GM18520 (cell line): ENCODE data around the gene OR6C65.
"Not testable (repeated sequence)": the region's sequence is repeated elsewhere in the genome, so short reads cannot be mapped to it uniquely, and the experiment has no call there.

Experiments used
- ATAC-seq: cut with Tn5 transposase; IDR thresholded peaks from one replicate; pipeline ENCODE4 v1.9.1; 2021; ENCODE audit not compliant: unreplicated experiment

Gene OR6C65

DNA sequence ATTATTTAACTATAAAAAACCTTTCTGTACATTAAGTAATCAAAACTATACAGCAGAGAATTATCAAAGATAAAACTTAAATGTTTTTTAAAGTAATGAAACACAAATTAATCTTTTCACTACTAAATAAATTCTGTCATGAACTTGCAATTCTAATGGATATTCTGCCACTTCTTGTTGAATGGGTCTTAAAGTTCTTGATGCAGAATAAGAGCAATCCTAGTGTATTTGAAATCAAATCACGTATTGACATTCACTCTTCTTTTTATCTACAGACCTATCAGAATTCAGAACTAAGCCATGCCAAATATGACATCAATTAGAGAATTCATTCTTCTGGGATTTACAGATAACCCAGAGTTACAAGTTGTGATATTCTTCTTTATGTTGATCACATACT is at the start of gene OR6C65:
TSS of gene OR6C65 (plus strand) at position 301 of the 400 bp plus-strand sequence. CDS start at position 301, 0 bp downstream.
- ATAC-seq = no peak

DNA sequence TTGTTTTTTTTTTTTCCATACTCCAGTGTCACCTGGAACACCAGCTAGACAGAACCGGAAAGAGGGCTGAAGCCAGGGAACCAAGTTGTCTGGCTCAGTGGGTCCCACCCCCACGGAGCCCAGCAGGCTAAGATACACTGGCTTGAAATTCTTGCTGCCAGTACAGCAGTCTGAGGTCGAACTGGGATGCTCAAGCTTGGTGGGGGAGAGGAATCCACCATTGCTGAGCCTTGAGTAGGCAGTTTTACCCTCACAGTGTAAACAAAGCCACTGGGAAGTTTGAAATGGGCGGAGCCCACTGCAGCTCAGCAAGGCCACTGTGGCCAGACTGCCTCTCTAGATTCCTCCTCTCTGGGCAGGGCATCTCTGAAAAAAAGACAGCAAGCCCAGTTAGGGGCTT is 45.0 kb upstream of the OR6C65 start:
- ATAC-seq = not testable (repeated sequence)

DNA sequence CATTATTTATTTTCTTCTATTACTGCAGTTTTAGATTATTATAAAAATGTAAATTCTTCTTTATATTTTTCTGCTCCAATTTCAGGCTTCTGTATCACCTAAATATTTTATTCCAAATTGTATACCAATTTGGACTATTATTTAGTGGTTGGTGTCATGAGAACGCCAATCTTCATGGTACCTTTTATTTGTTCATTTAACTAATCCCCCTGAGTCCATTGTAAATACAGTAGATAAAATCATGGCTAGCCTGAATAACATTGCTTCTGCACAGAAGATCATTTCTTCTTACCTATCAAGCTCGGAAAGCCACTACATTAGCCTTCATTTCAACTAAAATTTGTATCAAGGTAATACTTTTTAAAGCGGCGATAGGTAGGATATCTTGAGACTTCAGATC is 37.7 kb upstream of the OR6C65 start, which contains the start of gene OR6C75:
TSS of gene OR6C75 (plus strand) at position 301 of the 400 bp plus-strand sequence. CDS start 2,136 bp downstream, outside the sequence.
- ATAC-seq = no peak

DNA sequence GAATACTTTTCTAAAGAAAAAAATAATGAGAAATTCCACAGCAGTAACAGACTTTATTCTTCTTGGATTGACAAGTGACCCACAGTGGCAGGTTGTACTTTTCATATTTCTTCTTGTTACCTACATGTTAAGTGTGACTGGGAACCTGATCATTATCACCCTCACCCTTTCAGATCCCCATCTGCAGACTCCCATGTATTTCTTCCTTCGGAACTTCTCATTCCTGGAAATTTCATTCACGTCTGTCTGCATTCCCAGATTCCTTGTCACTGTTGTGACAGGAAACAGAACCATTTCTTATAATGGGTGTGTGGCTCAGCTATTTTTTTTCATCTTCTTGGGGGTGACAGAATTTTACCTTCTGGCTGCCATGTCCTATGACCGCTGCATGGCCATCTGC is 35.2 kb upstream of the OR6C65 start:
- no peak for ATAC-seq

DNA sequence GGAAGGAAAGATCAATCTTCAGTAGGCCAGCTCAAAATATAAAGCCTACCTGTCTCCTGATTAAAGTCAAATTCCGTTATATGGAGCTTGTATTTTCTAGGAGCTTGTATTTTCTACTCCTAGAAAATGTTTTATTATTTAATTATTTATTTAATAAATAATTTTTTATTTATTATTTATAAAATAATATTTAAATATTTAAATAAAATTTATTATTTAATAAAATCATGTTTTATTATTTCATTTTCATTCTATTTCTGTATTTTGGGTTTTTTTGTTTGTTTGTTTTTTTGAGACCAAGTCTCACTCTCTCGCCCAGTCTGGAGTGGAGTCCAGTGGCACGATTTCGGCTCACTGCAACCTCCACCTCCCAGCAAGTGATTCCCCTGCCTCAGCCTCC is 27.8 kb upstream of the OR6C65 start:
- no peak for ATAC-seq

DNA sequence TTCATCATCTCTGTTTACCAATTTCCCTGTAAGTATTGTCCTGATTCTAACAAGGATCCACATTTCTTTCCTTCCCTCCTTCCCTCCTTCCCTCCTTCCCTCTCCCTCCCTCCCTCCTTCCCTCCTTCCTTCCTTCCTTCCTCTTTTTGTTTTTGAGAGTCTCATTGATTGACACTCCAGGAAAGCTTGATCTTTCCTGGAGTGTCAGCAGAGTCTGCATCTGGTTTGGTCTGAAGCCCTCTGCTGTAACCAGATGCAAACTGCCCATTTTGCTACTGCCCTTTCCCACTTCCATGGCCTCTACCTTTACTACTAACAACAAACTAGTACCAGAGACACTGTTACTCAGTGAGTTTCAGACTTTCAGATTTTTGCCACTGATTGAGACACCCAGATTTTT is 14.4 kb upstream of the OR6C65 start:
- no peak for ATAC-seq

DNA sequence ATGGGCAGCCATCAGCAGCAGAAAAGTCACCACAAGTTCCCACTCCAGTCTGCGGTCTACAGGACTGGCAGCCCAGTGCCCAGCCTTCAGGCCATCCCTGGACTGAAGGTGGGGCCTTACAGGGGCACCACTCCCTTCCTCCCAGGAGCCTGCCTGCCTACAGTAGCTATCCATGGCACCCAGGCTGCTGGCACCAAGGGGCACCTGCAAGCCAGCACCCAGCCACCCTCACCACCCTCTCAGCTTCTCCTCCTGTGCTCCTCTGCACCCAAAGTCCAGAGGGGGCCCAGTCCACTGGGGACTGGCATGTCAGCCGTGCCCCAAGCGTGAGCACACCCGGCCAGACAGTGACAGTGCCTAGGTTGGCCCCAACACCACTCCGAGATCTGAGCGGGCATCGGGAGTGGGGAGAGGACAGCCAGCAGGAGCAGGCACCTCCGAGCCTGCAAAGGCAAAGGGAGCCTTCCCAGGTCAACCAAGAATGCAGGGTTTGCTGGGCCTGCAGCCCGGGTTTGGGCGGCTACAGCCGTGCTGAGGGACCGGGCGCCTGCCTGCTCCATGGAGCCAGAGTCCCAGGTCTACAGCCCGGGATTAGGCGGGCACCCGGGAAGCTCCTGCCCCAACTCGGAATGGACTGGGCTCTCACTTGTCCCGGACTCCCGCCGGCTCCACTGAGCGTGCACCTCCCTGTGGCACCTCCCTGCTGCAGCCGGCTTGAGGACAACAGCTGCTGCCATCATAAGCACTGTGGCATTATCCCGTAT is 8.1 kb upstream of the OR6C65 start:
- no peak for ATAC-seq

DNA sequence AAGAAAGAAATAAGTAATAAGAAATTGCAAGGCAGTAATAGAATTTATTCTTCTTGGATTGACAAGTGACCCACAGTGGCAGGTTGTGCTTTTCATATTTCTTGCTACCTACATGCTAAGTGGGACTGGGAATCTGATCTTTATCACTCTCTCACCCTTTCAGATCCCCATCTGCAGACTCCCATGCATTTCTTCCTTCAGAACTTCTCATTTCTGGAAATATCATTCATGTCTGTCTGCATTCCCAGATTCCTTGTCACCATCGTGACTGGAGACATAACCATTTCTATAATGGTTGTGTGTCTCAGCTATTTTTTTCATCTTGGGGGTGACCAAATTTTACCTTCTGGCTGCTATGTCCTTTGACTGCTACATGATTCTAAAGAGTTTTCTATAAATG is 4.0 kb upstream of the OR6C65 start:
- ATAC-seq = no peak

DNA sequence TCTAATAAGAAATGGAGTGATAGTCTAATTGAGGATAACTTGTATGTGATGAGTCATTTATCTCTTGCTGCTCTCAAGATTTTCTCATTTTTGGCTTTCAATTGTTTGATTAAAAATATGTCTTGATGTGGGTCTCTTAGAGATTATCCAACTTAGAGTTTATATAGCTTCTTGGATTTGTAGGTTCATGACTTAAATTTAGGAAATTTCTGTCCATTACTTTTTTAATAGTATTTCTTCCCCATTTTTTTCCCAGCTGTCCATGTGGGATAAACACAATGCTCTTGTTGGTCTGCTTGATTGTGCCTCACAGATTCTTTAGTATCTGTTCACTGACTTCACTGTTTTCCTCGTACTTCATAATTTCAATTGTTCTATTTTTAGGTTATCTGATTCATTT is 7.5 kb downstream of the OR6C65 start:
- ATAC-seq = no peak

DNA sequence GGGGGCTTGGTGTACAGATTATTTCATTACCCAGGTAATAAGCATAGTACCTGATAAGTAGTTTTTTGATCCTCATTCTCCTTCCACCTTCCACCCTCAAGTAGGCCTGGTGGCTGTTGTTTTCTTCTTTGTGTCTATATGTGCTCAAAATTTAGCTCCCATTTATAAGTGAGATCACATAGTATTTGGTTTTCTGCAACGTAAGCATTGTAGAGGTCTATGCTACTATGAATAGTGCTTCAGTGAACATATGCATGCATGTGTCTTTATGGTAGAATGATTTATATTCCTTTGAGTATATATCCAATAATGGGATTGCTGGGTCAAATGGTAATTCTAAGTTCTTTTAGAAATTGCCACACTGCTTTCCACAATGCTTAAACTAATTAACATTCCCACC is 8.8 kb downstream of the OR6C65 start:
- ATAC-seq = not testable (repeated sequence)

DNA sequence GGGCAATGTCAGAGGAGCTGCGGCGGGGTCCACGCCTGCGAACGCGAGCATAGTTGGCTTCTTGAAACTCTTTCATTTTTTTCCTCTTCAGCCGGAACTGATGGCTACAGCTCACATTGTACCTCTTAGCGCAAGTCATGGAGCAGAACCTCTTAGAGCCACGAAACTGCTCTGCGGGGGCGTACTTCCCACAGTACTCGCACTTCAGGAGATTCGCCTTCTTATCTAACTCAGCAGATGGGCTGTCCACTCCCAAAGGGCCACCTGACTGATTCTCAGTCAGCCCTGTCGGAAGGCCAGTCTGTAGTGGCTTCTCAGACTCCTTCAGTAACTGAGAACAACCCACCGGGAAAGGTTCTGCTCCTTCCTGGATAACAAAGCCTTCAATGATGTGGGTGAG is 11.8 kb downstream of the OR6C65 start:
- not testable (repeated sequence) for ATAC-seq

DNA sequence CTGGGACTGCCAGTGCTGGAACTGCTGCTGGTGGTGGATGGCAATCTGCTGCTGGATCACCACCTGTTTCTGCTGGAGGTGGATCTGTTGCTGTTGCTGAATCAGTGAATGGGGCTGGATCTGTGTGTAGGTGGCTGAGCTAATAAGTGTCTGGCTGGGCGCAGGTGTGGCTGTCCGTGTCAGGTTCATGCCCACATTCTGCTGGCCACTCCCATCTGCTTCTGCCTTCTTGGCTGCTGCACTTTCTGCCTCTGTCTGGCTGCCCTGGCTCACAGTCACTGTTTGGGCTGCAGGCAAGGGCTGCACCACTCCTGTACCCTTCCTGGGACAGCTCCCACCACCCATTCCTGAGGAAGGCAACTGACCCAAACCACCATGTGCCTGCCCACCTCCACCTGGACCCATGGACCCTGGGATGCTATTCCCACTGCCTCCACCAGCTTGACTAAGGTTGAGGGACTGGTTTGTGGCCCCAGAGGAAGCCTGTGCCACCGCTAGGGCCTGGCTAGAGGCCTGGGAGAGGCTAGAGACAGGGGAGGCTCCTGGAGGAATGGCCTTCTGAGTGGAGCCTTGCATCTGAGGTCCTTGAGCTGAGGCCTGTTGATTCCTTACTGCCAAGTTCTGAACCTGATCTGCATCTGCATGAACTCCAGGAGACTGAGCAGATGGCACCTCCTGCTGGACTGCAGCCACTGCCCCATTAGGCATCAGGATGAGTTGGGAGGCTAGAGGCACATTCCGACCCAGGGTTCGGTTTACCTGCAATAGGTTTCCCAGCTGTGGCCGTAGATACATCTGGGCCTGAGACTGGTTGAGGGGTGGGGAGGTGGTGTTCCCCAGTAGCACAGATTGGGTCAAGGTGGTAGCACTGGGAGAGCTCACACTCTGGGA is 13.4 kb downstream of the OR6C65 start:
- ATAC-seq = not testable (repeated sequence)

DNA sequence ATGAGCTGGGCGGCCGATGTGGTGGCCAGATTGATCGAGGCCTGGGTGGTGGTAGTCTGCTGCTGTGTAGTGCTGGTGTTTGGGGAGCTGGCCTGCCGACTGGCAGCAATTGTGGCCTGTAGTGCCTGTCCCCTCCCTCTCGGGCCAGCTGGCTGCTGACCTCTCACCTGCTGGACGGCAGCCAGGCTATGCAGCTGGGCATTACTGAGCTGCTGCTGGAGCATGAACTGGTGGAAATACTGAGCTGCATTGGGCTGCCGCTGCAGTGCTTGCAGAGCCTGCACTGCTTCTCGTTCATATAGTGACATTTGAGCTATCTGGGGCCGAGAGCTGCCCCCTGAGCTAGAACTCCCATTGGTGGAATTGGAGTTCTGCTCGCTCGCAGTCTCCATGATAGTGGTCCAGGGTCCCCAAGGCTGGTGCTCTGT is 14.1 kb downstream of the OR6C65 start:
- ATAC-seq = not testable (repeated sequence)

DNA sequence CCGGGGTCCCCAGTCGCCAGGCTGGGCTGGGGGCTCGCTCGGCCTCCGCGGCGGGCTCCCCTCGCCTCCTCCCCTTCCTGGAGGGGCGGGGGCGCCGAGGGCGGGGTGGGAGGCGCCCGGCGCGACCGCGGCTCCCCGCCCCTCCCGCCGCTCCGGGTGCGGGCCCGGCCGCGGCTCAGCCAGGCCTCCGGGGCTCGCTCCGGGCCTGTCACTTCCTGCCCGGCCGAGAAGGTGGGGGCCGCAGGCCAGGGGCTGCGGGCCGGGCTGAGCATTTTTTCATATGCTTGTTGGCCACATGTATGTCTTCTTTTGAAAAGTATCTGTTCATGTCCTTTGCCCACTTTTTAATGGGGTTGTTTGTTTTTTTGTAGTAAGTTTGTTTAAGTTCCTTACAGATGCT is 14.6 kb downstream of the OR6C65 start:
- not testable (repeated sequence) for ATAC-seq

DNA sequence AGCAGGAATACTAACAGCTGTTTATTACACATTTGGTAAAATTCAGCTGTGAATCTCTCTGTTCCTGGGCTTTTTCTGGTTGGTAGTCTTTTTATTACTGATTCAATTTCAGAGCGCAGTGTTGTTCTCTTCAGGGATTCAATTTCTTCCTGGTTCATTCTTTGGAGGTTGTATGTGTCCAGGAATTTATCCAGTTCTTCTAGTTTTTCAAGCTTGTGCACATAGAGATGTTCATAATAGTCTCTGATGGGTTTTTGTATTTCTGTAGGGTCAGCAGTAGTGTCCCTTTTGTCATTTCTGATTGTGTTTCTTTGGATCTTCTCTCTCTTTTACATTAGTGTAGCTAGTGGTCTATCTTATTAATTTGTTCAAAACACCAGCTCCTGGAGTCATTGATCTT is 16.6 kb downstream of the OR6C65 start:
- no peak for ATAC-seq

DNA sequence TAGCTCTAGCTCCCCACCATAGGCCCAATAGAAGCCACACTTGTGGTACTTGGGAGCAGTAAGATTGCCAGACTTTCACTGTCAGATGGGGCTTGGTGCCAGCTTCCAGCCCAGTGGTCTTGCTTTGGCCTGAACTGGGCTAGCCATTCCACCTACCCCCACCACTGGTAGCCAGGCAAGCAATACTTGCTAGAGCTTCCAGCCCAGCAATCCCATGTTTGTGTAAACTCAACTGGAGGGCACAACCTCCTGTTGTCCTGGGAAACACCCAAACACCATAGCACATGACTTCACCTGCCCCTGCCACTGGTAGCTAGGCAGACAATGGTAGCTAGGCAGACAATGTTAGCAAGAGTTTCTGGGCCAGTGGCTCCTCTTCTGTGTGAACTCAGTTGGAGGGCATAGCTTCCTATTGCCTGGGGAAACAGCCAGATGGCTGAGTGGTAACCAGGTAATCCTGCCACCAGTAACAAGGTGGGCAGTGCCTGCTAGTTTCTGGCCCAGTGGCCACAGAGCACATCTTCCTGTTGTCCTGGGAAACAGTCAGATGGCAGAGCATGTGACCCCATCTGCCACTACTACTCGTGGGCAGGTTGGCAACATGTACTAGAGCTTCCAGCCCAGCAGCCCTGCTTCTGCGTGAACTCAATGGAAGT is 20.1 kb downstream of the OR6C65 start:
- ATAC-seq = no peak

DNA sequence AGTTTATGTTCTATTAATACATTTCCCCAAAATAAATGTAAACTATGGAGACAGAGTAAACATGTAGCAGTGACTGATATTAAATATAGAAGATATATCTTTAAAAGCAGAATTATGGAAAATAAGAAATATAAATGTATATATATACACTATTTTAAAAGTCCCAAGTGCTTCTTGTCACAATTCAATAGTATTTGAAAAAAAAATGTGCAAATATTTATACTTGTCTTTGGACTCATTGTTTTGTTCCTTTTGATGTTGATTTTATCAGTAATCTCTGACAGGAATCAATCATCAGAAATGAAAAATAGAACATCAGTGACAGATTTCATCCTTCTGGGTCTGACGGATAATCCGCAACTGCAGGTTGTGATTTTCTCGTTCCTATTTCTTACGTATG is 25.6 kb downstream of the OR6C65 start, which contains the start of gene OR6C76:
TSS of gene OR6C76 (plus strand) at position 301 of the 400 bp plus-strand sequence. CDS start at position 301, 0 bp downstream.
- ATAC-seq = no peak

DNA sequence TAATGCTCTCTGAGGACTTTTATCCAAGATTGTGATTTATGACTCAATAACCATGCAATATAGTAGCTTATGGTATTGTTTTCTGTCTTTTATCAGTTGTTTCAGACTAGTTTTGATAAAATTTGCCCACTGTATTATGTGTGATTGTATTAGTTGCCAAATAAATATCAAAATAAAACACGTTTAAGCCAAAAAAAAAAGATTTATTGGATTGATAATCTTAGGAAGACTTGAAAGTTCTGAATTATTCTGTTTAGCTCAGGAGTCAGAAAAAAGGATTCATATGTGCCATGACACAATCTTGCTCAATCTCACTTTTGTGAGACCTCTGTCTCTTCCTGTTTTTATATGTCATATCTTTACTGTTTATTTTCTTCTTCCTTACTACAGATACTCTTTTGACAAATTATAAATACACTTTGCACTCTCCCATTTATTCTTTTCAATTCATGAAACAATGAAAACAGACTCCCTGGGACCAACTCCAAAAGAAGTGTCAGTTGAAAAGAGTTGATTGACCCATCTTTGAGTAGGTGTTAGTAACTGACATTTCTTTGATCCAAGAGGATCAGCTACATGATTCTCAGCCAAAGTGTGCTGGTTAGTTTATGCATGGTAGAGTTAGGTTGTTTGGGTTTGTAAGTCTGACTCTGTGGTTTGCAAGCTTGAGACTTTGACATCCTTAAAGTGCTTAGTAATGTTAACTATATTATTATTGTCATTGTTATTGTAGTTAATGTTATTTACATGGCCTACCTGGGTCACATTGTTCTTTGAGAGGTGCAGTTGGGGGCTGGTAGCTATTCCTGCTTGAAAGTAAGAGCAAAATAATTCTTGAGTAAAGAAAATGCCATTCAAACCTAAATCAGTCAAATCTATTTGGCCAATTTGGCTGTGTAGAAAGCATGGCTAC is 28.3 kb downstream of the OR6C65 start:
- no peak for ATAC-seq

DNA sequence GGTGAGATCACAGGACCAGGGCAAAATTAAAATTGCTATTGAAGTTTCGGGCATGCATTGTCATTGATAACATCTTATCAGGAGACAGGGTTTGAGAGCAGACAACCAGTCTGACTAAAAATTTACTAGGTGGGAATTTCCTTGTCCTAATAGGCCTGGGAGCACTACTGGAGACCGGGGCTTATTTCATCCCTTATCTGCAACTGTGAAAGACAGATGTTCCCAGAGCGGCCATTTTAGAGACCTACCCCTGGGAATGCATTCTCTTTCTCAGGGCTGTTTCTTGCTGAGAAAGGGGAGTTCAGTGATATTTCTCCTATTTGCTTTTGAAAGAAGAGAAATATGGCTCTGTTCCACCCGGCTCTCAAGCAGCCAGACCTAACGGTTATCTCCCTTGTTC is 40.9 kb downstream of the OR6C65 start:
- not testable (repeated sequence) for ATAC-seq

DNA sequence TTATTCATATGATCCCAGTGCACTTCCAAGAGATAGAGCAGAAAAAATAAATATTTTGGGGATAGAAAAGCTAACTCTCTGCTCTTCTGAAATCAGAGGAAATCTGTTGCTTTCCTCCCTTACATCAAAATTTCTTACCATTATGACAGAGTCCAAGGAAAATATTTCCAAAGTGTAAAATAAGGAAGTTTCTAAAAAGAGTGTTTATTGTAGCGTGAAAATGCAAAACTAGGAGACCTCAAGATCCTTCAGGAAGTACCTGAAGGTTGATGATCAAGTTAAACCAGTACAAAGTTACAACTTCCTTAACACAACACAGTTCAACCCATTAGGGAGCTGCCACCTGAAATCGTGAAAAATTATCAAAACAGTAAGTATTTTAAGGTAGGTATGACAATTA is 43.4 kb downstream of the OR6C65 start, which contains the start of gene OR6C2:
TSS of gene OR6C2 (plus strand) at position 301 of the 400 bp plus-strand sequence. CDS start 8,138 bp downstream, outside the sequence.
- no peak for ATAC-seq
